K562 (cell line): Measurements from ENCODE around the gene ABCA1. TPM values are rescaled to one million over a fixed set of nuclear protein-coding genes. Genes with fewer than 3 reads are reported as not detected.

Experiments
- CTBP1 ChIP-seq: fragments of 450-650 bp; IDR thresholded peaks from 2 replicates; pipeline ENCODE4 v1.6.1; 2016; ENCODE audit warnings: borderline replicate concordance
- ELF1 ChIP-seq: fragments of 200-800 bp; sonication (Bioruptor generic); IDR thresholded peaks from 2 replicates; pipeline ENCODE4 v1.6.1; 2016; ENCODE audit warnings: missing genetic modification characterization, missing compliant biosample characterization
- ELF2 ChIP-seq: fragments of 250-450 bp; sonication (Bioruptor Pico); IDR thresholded peaks from 2 replicates; pipeline ENCODE4 v1.5.0; 2021; ENCODE audit warnings: mild to moderate bottlenecking
- ERF ChIP-seq: fragments of 450-650 bp; formaldehyde crosslinking; IDR thresholded peaks from 2 replicates; pipeline ENCODE4 v1.4.0; 2020; ENCODE audit warnings: mild to moderate bottlenecking, mixed read lengths
- ETV6 ChIP-seq, 3 experiments: fragments of 150-350 bp in 1 of 3; sonication (generic) in 1 of 3; formaldehyde crosslinking in 1 of 3; IDR thresholded peaks; 2 replicates each; pipeline versions ENCODE4 v1.6.1 to v1.8.0; 2014 to 2022; ENCODE audit warnings: borderline replicate concordance in 2 of 3, low read depth in 2 of 3, antibody characterized with exemption in 1 of 3, low read length in 1 of 3, mild to moderate bottlenecking in 1 of 3, missing genetic modification reagents in 1 of 3
- KAT7 ChIP-seq: sonication (generic); formaldehyde crosslinking; IDR thresholded peaks from 2 replicates; pipeline ENCODE4 v1.8.0; 2022; ENCODE audit warnings: missing genetic modification reagents, mild to moderate bottlenecking, borderline replicate concordance
- KLF6 ChIP-seq: fragments of 250-450 bp; sonication (Bioruptor Pico); IDR thresholded peaks from 2 replicates; pipeline ENCODE4 v1.4.0; 2020; ENCODE audit warnings: mild to moderate bottlenecking, moderate library complexity, borderline replicate concordance
- L3MBTL2 ChIP-seq: fragments of 450-650 bp; IDR thresholded peaks from 2 replicates; pipeline ENCODE4 v1.6.1; 2016; ENCODE audit warnings: mild to moderate bottlenecking, moderate library complexity
- MYC ChIP-seq, 2 experiments: fragments of 250-450 bp in 1 of 2; sonication (Bioruptor Pico) in 1 of 2; IDR thresholded peaks; 2 replicates each; pipeline versions ENCODE4 v1.5.1 to v1.6.1; 2012 to 2021; ENCODE audit warnings: low read depth in 2 of 2, borderline replicate concordance in 1 of 2, improper control_type of control experiment in 1 of 2, low read length in 1 of 2, mild to moderate bottlenecking in 1 of 2, moderate library complexity in 1 of 2
- NCOA6 ChIP-seq: fragments of 450-650 bp; IDR thresholded peaks from 2 replicates; pipeline ENCODE4 v1.6.1; 2017; ENCODE audit warnings: mild to moderate bottlenecking
- PTBP1 ChIP-seq: fragments of 200-400 bp; formaldehyde crosslinking; IDR thresholded peaks from 2 replicates; pipeline ENCODE4 v1.6.1; 2017; ENCODE audit warnings: low read depth, low read length
- RFX7 ChIP-seq: fragments of 250-450 bp; sonication (Bioruptor Pico); IDR thresholded peaks from 2 replicates; pipeline ENCODE4 v1.5.1; 2021; ENCODE audit warnings: mild to moderate bottlenecking
- SIN3A ChIP-seq, 2 experiments: fragments of 150-350 bp in 1 of 2; IDR thresholded peaks; 2 replicates each; pipeline ENCODE4 v1.6.1; 2011 to 2016; ENCODE audit warnings: borderline replicate concordance in 2 of 2, low read depth in 2 of 2, low read length in 2 of 2, mild to moderate bottlenecking in 2 of 2, moderate library complexity in 2 of 2; ENCODE audit not compliant: control insufficient read depth in 1 of 2
- SMAD1 ChIP-seq: fragments of 150-350 bp; IDR thresholded peaks from 2 replicates; pipeline ENCODE4 v1.6.1; 2014; ENCODE audit warnings: low read length, low read depth; ENCODE audit not compliant: partially characterized antibody
- ZFP1 ChIP-seq: fragments of 450-650 bp; formaldehyde crosslinking; IDR thresholded peaks from 2 replicates; pipeline ENCODE4 v1.4.0; 2020; ENCODE audit warnings: mild to moderate bottlenecking, mixed read lengths
- polyA plus RNA-seq, 8 experiments: library from polyadenylated mRNA; depleted of rRNA in 4 of 8; stranded (reverse) in 5 of 8; unstranded in 3 of 8; fragments of >200 nt; fragmentation: Nextera tagmentation in 2 of 8; fragmentation: Illumina TruSeq in 1 of 8; extraction: Ambion mirVana in 2 of 8; extraction: Trizol in 1 of 8; gene quantifications; 2 replicates each; pipeline versions ENCODE4 v1.2.1 to v1.2.3, GENCODE V29; 2011 to 2014; ENCODE audit warnings: inconsistent platforms in 1 of 8, missing spikeins in 1 of 8
- total RNA-seq, 7 experiments: library from RNA; depleted of rRNA in 6 of 7; stranded (reverse); fragments of >200 nt in 6 of 7; fragmentation: Illumina TruSeq in 2 of 7; extraction: Trizol in 2 of 7; gene quantifications; 2 replicates each; pipeline versions ENCODE4 v1.2.1 to v1.2.3, GENCODE V29; 2011 to 2021; ENCODE audit warnings: low replicate concordance in 1 of 7
- TF ChIP-seq, protein P1 (sequence below): IDR thresholded peaks from 2 replicates; pipeline ENCODE4 v1.6.1; 2016; ENCODE audit warnings: missing genetic modification characterization, missing compliant biosample characterization
- TF ChIP-seq, protein P2 (sequence below), 2 experiments: fragments of 250-450 bp in 1 of 2; fragments of 450-650 bp in 1 of 2; sonication (Bioruptor Pico) in 1 of 2; IDR thresholded peaks; 2 replicates each; pipeline versions ENCODE4 v1.6.1 to v1.8.0; 2016 to 2021; ENCODE audit warnings: mild to moderate bottlenecking in 2 of 2, moderate library complexity in 2 of 2, missing compliant biosample characterization in 1 of 2, missing genetic modification characterization in 1 of 2
- TF ChIP-seq, protein P3 (sequence below): fragments of 250-450 bp; sonication (Bioruptor Pico); IDR thresholded peaks from 2 replicates; pipeline ENCODE4 v1.4.0; 2020

Gene ABCA1
- total and polyA plus RNA-seq, 9 of the 15 experiments (the other 6 are each of a cell fraction or from before 2014, with no cell fraction given), result under 0.01 to 0.18 (median 0.02) TPM; not detected in 5

DNA sequence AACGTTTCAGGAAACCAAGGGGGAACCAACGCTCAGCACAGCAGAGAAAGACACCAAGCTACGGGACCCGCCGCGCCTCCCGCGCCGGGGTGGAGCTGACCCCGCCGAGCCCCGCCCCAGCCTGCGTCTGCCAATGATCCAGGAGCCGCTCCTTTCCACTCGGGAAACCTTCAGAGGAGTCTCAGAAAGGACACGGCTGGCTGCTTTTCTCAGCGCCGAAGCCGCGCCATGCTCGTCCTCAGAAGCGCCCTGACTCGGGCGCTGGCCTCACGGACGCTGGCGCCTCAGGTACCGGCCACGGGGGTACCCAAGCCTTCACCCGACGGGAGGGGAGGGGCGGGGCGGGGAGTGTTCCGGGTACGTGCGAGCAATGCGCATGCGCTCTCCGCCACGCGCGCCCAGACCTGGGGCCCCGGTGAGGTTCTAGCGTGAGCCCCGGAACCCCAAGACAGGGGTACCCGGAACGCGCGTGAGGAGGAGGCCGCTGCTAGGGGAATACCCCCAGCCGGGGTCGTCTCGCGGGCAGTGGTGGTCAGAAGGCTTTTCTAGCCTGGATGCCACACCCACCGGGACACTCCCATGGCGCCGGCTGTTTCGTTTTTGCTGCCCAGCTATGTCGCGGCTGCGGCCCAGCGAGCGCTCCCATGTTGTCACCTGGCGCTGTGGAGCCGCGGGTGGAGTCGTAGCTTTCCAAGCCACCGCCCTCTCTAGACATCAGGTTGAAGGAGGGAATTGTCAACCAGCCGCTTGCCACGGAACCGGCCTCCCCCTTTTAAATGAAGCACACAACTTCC, 180.2 kb downstream of the ABCA1 start, which contains the start of gene NIPSNAP3A (continued):
- no peak for TF ChIP-seq NCOA6
- no peak for TF ChIP-seq ERF (CRISPR knock-in tag)
- no peak for TF ChIP-seq ZFP1 (CRISPR knock-in tag)
- TF ChIP-seq L3MBTL2, result peak; percentile 52; the same call in 1 of the 2 replicates
- TF ChIP-seq SMAD1, result peak; percentile 11
- TF ChIP-seq, protein P1, sequence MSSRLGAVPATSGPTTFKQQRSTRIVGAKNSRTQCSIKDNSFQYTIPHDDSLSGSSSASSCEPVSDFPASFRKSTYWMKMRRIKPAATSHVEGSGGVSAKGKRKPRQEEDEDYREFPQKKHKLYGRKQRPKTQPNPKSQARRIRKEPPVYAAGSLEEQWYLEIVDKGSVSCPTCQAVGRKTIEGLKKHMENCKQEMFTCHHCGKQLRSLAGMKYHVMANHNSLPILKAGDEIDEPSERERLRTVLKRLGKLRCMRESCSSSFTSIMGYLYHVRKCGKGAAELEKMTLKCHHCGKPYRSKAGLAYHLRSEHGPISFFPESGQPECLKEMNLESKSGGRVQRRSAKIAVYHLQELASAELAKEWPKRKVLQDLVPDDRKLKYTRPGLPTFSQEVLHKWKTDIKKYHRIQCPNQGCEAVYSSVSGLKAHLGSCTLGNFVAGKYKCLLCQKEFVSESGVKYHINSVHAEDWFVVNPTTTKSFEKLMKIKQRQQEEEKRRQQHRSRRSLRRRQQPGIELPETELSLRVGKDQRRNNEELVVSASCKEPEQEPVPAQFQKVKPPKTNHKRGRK, result no peak
- peak; percentile 77 for TF ChIP-seq ELF1 (tag)
- TF ChIP-seq KLF6 (CRISPR knock-in tag), result peak; percentile 54; the same call in 1 of the 2 replicates
- TF ChIP-seq, protein P2, sequence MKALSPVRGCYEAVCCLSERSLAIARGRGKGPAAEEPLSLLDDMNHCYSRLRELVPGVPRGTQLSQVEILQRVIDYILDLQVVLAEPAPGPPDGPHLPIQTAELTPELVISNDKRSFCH (CRISPR knock-in tag; IDR thresholded peaks at IDR 0.05), result no peak
- TF ChIP-seq, protein P2 (tag; IDR thresholded peaks at IDR 0.05), result no peak
- TF ChIP-seq, protein P3, sequence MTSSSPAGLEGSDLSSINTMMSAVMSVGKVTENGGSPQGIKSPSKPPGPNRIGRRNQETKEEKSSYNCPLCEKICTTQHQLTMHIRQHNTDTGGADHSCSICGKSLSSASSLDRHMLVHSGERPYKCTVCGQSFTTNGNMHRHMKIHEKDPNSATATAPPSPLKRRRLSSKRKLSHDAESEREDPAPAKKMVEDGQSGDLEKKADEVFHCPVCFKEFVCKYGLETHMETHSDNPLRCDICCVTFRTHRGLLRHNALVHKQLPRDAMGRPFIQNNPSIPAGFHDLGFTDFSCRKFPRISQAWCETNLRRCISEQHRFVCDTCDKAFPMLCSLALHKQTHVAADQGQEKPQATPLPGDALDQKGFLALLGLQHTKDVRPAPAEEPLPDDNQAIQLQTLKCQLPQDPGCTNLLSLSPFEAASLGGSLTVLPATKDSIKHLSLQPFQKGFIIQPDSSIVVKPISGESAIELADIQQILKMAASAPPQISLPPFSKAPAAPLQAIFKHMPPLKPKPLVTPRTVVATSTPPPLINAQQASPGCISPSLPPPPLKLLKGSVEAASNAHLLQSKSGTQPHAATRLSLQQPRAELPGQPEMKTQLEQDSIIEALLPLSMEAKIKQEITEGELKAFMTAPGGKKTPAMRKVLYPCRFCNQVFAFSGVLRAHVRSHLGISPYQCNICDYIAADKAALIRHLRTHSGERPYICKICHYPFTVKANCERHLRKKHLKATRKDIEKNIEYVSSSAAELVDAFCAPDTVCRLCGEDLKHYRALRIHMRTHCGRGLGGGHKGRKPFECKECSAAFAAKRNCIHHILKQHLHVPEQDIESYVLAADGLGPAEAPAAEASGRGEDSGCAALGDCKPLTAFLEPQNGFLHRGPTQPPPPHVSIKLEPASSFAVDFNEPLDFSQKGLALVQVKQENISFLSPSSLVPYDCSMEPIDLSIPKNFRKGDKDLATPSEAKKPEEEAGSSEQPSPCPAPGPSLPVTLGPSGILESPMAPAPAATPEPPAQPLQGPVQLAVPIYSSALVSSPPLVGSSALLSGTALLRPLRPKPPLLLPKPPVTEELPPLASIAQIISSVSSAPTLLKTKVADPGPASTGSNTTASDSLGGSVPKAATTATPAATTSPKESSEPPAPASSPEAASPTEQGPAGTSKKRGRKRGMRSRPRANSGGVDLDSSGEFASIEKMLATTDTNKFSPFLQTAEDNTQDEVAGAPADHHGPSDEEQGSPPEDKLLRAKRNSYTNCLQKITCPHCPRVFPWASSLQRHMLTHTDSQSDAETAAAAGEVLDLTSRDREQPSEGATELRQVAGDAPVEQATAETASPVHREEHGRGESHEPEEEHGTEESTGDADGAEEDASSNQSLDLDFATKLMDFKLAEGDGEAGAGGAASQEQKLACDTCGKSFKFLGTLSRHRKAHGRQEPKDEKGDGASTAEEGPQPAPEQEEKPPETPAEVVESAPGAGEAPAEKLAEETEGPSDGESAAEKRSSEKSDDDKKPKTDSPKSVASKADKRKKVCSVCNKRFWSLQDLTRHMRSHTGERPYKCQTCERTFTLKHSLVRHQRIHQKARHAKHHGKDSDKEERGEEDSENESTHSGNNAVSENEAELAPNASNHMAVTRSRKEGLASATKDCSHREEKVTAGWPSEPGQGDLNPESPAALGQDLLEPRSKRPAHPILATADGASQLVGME (CRISPR knock-in tag), result no peak
- TF ChIP-seq ETV6 (IDR thresholded peaks at IDR 0.05; ENCODE audit: borderline replicate concordance in 1 of 2, low read depth in 2 of 2, low read length in 1 of 2), result no peak
- TF ChIP-seq ETV6 (CRISPR knock-in tag; IDR thresholded peaks at IDR 0.05; ENCODE audit: borderline replicate concordance), result no peak
- peak; percentile 72 for TF ChIP-seq MYC (IDR thresholded peaks at IDR 0.05; ENCODE audit: low read depth, low read length)
- TF ChIP-seq MYC (CRISPR knock-in tag; IDR thresholded peaks at IDR 0.05; ENCODE audit: borderline replicate concordance, low read depth), result no peak
- no peak for TF ChIP-seq RFX7 (CRISPR knock-in tag)
- TF ChIP-seq SIN3A (IDR thresholded peaks at IDR 0.05; ENCODE audit: borderline replicate concordance in 2 of 2, control insufficient read depth in 1 of 2, low read depth in 2 of 2, low read length in 2 of 2), result peak; percentile 46 to 93; a peak in 2 of 4 replicates
- peak; percentile 73 for TF ChIP-seq CTBP1
- peak; percentile 67; the same call in 1 of the 2 replicates for TF ChIP-seq KAT7 (CRISPR knock-in tag)
- TF ChIP-seq ELF2 (CRISPR knock-in tag), result no peak
- TF ChIP-seq PTBP1, result no peak
